NCI-H146 (cell line): ENCODE data around the gene DPY19L2.
A peak's percentile ranks its signal among the peaks of the same experiment; 100 is the strongest.
"Not testable (repeated sequence)": the region's sequence is repeated elsewhere in the genome, so short reads cannot be mapped to it uniquely, and the experiment has no call there.

Experiments used
- DNase-seq: peaks from one replicate; lab custom pipeline; 2025; lab: John Stamatoyannopoulos, UW

Gene DPY19L2

DNA sequence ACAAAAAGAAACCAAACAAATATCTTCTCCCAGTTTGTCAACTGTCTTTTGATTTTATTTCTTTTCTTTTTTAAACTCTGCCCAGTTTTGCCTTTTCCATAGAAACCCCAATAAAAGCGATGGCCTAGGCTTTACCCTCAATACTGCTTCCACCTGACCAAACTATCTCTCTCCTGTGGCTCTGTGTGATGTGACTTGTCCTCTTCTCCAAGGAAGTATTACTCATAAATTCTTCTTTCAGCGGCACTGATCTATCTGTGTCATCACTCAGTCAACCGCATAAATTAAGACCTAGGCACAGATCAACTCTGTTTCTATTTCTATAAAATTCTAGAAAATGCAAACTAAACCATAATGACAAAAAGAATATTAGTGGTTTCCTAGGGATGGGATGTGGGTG is 9.8 kb downstream of the DPY19L2 start:
- not testable (repeated sequence) for DNase-seq

DNA sequence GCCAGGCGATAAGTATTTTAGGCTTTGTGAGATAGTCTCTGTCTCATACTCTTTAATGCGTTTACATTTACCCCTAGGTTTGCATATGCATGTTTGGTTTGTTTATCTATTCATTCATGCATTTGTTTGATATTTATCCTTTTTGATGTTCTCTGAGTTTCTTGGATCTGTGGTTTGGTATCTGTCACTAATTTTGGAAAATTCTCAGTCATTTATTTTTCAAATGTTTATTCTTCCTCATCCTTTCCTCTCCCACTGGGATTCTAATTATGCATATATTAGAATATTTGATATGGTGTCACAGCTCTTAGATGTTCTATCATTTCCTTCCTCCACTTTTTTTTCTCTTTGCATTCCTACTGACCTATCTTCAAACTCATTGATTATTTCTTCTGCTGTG is 11.9 kb downstream of the DPY19L2 start:
- DNase-seq, result not testable (repeated sequence)

DNA sequence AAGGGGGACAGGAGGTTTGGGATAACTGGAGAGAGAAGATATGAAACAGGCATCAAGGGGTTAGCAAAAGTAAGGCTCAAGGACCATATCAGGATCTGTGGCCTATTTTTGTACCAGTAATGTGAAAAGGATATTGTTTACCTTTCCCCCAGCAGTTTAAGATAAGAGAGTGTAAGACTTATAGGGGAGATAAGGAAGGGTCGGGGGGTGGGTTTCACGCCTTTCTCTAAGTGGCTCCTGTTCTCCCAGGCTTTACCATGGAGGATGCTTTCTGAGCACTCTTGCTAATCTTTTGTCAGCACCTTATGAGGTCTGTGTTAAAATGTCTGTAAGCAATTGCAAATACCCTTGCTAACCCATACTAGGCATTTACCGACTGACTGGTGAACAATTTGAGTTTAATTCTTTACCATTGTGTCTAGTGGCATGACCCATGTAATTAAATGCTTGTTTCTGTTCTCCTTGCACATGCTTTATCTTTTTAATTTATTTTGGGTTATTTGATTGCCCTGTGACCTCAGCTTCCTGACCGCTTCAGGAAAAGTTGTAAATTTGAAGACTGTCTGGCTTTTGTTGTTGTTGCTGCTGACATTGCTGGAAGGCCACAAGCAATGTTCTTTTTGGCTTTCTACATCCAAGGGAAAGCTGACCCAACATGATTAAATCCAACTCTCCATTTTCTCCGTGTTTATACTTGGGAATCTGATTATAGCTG is 12.6 kb downstream of the DPY19L2 start:
- peak; percentile 9 for DNase-seq

- DNase-seq, result not testable (repeated sequence)
These were observed 13.8 kb downstream of the DPY19L2 start for GRCh38 chr12:63654481-63654880.

DNA sequence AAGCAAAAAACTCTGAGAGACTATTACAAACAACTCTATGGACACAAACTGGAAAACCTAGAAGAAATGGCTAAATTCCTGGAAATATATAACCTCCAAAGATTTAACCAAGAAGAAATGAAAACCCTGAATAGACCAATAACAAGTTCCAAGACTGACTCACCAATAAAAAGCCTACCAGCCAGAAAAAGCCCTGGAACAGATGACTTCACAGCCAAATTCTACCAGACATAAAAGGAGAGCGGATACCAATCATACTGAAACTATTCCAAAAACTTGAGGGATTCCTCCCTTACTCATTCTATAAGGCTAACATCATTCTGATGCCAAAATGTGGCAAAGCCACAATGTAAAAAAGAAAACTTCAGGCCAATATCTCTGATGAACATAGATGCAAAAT is 18.8 kb downstream of the DPY19L2 start:
- not testable (repeated sequence) for DNase-seq

- peak; percentile 1 for DNase-seq
These were observed 24.7 kb downstream of the DPY19L2 start for GRCh38 chr12:63643381-63644140.

DNA sequence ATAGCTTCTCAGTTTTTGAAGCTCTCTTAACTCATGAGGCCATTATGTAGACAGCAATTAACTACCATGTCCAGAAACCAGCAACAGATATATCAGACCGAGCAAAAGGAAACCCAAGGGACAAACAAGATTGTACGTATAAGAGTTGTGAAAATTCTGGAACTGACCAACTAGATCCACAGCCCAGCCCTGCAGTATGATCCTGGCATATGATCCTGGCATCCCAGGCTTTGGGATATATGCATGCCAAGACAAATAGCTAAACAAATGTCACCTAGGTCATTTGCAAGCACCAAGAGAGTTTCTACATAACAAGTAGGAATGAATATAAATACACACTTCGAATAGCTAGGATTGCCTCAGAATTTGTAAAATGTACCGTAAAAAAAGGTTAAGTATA is 44.0 kb downstream of the DPY19L2 start:
- DNase-seq, result not testable (repeated sequence)

GRCh38 chr12:63615544-63615943 is 52.7 kb downstream of the DPY19L2 start:
- DNase-seq, result not testable (repeated sequence)

- not testable (repeated sequence) for DNase-seq
These were observed 57.0 kb downstream of the DPY19L2 start for GRCh38 chr12:63611285-63611684.

- not testable (repeated sequence) for DNase-seq
These were observed 59.0 kb downstream of the DPY19L2 start for GRCh38 chr12:63609281-63609680.

DNA sequence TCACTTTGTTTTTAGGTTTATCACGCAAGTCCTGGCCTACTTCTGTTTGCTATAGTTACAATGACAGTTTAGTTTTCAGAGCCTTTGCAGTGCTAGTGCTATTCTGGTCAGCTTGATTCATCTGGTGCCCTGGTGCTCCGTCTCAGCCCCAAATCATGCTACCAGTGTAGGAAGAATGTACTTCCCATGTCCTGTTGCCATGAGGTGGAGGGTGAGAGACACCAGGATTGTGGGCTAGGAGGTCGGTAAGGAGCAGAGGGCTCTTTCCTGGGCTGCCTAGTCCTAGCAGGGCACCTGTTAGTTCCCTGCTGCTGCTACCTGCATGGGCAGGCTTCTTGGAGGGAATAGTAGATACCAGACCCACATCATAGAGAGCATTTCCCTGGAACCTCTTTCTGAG is 63.3 kb downstream of the DPY19L2 start:
- not testable (repeated sequence) for DNase-seq

DNA sequence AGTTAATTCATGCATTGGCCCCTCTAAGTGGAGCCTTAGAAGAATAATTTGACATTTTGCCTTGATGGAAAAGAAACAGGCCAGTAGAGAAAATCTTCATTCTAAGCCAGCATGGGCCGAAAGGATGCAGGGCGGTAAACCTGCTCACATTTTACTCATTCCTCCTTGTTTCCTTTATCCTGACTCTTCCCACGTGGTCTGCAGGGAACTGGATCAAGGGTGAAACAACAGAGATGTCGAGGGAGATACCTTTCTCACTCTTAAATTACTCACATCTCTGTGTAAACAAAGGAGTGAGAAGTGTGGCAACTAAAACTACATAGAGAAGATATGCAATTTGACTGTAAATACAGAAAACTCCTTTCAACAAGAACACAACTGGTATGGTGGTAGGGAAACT is 73.5 kb downstream of the DPY19L2 start:
- DNase-seq, result not testable (repeated sequence)

DNA sequence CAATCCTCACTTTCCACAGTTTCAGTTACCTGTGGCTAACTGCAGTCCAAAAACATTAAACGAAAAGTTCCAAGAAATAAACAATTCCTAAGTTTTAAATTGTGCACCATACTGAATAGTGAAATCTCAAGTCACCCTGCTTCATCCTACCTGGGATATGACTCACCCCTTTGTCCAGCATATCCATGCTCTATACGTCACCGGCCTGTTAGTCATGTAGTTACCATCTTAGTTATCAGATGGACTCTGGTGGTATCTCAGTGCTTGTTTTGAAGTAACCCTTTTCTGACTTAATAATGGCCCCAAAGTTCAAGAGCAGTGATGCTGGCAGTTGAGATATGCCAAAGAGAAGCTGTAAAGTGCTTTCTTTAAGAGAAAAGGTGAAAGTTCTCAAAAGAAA is 83.9 kb downstream of the DPY19L2 start:
- not testable (repeated sequence) for DNase-seq

GRCh38 chr12:63583289-63583688 is 85.0 kb downstream of the DPY19L2 start:
- not testable (repeated sequence) for DNase-seq

DNA sequence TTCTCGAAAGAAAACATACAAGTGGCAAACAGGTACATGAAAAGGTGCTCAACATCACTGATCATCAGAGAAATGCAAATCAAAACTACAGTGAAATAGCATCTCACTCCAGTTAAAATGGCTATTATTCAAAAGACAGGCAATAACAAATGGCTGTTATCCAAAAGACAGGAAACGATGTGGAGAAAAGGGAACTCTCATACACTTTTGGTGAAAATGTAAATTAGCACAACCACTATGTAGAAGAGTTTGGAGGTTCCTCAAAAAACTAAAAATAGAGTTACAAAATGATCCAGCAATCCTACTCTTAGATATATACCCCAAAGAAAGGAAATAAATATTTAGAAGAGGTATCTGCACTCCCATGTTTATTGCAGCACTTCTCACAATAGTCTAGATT is 90.7 kb downstream of the DPY19L2 start:
- DNase-seq, result not testable (repeated sequence)

DNA sequence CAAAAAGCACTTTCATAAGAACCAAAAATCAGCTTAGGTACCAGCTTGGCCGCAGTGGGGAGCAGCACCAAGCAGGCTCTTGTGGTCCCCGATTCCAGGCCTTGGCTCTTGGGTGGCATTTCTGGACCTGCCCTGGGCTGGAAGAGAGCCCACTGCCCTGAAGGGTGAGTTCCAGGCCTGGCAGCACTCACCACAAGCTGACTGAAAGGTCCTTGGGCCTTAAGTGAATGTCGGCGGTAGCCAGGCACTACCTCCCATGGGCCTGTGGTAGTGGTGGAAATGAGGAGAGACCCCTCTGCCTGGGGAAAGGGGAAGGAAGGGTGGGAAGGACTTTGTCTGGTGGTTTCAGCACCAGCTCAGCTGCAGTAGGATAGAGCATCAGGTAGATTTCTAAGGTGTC is 96.3 kb downstream of the DPY19L2 start:
- DNase-seq, result not testable (repeated sequence)

DNA sequence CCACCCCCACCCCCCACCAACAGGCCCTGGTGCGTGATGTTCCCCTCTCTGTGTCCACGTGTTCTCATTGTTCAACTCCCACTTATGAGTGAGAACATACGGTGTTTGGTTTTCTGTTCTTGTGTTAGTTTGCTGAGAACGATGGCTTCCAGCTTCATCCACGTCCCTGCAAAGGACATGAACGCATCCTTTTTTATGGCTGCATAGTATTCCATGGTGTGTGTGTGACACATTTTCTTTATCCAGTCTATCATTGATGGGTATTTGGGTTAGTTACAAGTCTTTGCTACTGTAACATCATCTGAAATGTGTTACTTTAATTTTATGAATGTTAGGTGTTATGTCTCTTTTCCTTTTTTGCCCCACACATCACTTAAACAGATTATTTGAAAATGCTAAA is 109.8 kb downstream of the DPY19L2 start:
- not testable (repeated sequence) for DNase-seq

GRCh38 chr12:63551397-63551796 is 116.9 kb downstream of the DPY19L2 start:
- DNase-seq, result not testable (repeated sequence)

GRCh38 chr12:63549034-63549433 is 119.3 kb downstream of the DPY19L2 start:
- not testable (repeated sequence) for DNase-seq

GRCh38 chr12:63545298-63545916 is 122.9 kb downstream of the DPY19L2 start:
- not testable (repeated sequence) for DNase-seq

- not testable (repeated sequence) for DNase-seq
These were observed 129.6 kb downstream of the DPY19L2 start for GRCh38 chr12:63538656-63539055.

GRCh38 chr12:63537838-63538237 is 130.5 kb downstream of the DPY19L2 start:
- DNase-seq, result not testable (repeated sequence)

GRCh38 chr12:63529641-63530040 is 138.7 kb downstream of the DPY19L2 start:
- DNase-seq, result not testable (repeated sequence)
